Activated CD8-positive, alpha-beta T cell treated with anti-CD3 and anti-CD28 coated beads, Interleukin-2, amount 10 ng/mL, durations not matched to agents 7 days and 5 days (primary cell): Measurements from ENCODE around the gene DGKB. TPM values are rescaled to one million over a fixed set of nuclear protein-coding genes. Genes with fewer than 3 reads are reported as not detected.

Experiments used
- ATAC-seq: fragments of 150-1000 bp; cut with Tn5 transposase; one replicate; pipeline ENCODE4 v1.10.0; 2021; ENCODE audit warnings: moderate library complexity
- CTCF ChIA-PET: fragments of 350-600 bp; sonication (Branson Sonifier 250); formaldehyde crosslinking; loops from one replicate; lab custom pipeline; 2021; ENCODE audit warnings: antibody characterized with exemption; lab: Charles Lee
- POLR2A ChIA-PET: fragments of 350-600 bp; sonication (Branson Sonifier 250); formaldehyde crosslinking; loops from one replicate; lab custom pipeline; 2021; ENCODE audit warnings: antibody characterized with exemption; lab: Charles Lee
- DNase-seq: peaks from one replicate; pipeline ENCODE4 v3.0.0-alpha.2; 2020
- H3K27ac Mint-ChIP-seq: one replicate; pipeline ENCODE4 v1.8.0; 2021; ENCODE audit warnings: mild to moderate bottlenecking, mixed read lengths
- H3K27me3 Mint-ChIP-seq: one replicate; pipeline ENCODE4 v1.8.0; 2021; ENCODE audit warnings: low read depth, mixed read lengths
- H3K36me3 Mint-ChIP-seq: one replicate; pipeline ENCODE4 v1.8.0; 2021; ENCODE audit warnings: low read depth, mixed read lengths
- H3K4me1 Mint-ChIP-seq: one replicate; pipeline ENCODE4 v1.8.0; 2021; ENCODE audit warnings: low read depth, mixed read lengths
- H3K4me3 Mint-ChIP-seq: one replicate; pipeline ENCODE4 v1.8.0; 2021; ENCODE audit warnings: mild to moderate bottlenecking, mixed read lengths
- H3K9me3 Mint-ChIP-seq: one replicate; pipeline ENCODE4 v1.8.0; 2022; ENCODE audit warnings: mixed read lengths; ENCODE audit not compliant: insufficient read depth
- total RNA-seq, 2 experiments: library from RNA; stranded (reverse); gene quantifications; one replicate each; pipeline ENCODE4 v1.2.3, GENCODE V29; 2021

The DGKB gene
- not detected for total RNA-seq

DNA sequence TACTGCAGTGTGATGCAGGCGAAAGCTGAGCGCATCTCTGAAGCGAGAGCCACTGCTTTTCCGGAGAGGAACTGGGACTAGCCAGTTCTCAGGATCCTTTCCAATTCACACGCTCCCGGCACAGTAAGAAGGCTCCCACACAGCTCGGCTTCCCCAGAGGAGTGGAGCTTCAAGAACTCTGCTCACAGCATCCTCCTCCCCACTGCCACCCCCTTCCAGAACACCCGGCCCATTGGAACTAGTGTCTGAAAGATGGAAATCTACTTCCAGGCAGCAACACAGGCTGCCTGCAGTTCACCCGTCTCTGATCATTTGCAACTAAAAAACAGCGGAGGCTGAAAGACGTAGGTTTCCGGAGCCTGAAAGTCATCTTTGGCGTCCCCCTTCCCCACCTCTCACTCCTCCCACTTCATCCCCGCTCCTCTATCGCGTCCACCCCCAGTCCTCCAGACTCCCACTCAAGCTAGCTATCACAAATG, at the start of gene DGKB:
DGKB (minus strand) TSS at position 163 of the 479 bp plus-strand sequence.
- H3K4me1 Mint-ChIP-seq = no peaks in the 10 kb centered on the region
- H3K9me3 Mint-ChIP-seq = peaks cover 5% of the 10 kb centered on the region
- no peak for DNase-seq
- ATAC-seq = no peak
- H3K27me3 Mint-ChIP-seq = no peaks in the 10 kb centered on the region
- POLR2A ChIA-PET = no interaction called here
- CTCF ChIA-PET = no interaction called here
- H3K4me3 Mint-ChIP-seq = no peak within 1 kb of the TSS
- no peak within 1 kb of the TSS for H3K27ac Mint-ChIP-seq
- H3K36me3 Mint-ChIP-seq = no peaks in the 10 kb centered on the region

DNA sequence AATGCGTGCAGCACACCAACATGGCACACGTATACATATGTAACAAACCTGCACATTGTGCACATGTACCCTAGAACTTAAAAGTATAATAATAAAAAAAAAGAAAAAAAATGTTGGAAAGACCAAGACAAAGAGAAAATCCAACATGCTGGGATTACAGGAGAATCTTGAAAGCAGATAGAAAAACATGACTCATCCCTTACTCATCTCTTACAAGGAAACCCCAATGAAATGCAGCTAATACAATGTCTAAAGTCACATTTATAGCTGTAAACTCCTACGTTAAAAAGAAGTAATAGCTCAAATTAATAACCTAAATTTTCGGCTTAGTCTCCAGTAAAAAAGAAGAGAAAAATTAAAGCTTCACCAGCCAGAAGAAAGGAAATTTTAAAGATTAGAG, 47.5 kb upstream of the DGKB start:
- Mint-ChIP-seq H3K27me3 (no peaks in the 10 kb centered on the region), H3K9me3 (peaks cover 5% of the 10 kb centered on the region), H3K36me3 (no peaks in the 10 kb centered on the region), H3K4me3 (no peak overlapping the region), H3K4me1 (no peaks in the 10 kb centered on the region), H3K27ac (no peak overlapping the region)
- no peak for DNase-seq
- ATAC-seq = no peak
- ChIA-PET CTCF (no interaction called here), POLR2A (no interaction called here)

DNA sequence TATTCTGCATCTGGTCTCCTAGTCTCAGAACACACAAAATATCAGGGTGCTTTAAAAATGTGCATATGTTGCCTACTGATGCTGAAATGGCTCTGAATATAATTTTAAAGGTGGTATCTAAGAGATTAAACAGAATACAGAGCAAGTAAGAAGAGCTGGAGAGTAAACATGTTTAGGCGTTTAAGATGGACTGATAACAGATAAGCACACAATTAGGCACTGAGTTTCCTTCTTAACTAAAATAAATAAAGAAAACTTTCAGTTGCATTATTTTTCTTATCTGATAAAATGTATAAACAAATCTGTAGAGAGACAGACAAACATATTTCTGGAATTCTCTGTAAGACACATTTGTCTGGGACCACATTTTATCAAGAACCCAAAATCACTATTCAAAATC, 35.6 kb upstream of the DGKB start:
- no peaks in the 10 kb centered on the region for H3K4me1 Mint-ChIP-seq
- no peaks in the 10 kb centered on the region for H3K27me3 Mint-ChIP-seq
- H3K9me3 Mint-ChIP-seq = peaks cover 9% of the 10 kb centered on the region
- no peak overlapping the region for H3K4me3 Mint-ChIP-seq
- ATAC-seq = no peak
- CTCF ChIA-PET = no interaction called here
- no peak overlapping the region for H3K27ac Mint-ChIP-seq
- no peak for DNase-seq
- no peaks in the 10 kb centered on the region for H3K36me3 Mint-ChIP-seq
- POLR2A ChIA-PET = no interaction called here

DNA sequence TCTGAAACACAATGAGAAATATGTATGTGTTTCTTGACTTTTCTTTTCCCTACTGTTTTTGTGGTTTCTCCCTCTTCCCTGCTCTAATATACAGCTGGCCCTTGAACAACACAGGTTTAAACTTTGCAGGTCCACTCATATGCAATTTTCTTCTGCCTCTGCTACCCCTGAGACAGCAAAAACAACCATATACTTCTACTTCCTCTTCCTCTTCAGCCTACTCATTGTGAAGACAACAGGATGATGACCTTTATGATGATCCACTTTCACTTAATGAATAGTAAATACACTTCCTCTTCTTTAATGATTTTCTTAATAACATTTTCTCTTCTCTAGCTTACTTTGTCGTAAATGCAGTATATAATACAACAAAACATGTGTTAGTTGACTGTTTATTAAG, 35.0 kb upstream of the DGKB start:
- POLR2A ChIA-PET = no interaction called here

DNA sequence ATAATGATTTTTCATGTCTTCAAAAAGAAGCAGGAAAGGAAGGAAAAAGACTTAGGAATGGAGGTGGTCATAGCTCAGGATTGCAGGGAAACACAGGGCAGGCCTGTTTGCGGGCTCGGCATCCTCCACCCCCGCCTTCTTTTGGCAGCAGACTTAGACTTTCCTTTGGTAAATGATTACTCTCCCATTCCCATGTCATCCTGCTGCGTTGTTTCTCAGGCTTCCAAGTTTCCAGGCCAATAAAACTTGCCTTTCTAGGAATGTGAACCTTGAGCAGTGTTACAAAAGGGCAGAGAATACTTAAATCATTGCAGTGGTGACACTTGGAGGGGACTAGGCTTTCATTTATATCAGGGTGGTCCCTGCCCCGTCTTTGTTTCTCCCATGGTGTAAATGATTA, 34.0 kb upstream of the DGKB start:
- ChIA-PET POLR2A (no interaction called here), CTCF (no interaction called here)
- DNase-seq (no peak), ATAC-seq (no peak)
- Mint-ChIP-seq H3K27me3 (no peaks in the 10 kb centered on the region), H3K27ac (no peak overlapping the region), H3K36me3 (no peaks in the 10 kb centered on the region), H3K4me3 (no peak overlapping the region), H3K4me1 (no peaks in the 10 kb centered on the region), H3K9me3 (peaks cover 4% of the 10 kb centered on the region)

More for the DNA sequence above, 35.0 kb upstream of the DGKB start:
- ATAC-seq (no peak), DNase-seq (no peak)
- no peaks in the 10 kb centered on the region for H3K27me3 Mint-ChIP-seq
- no peaks in the 10 kb centered on the region for H3K4me1 Mint-ChIP-seq
- no peak overlapping the region for H3K4me3 Mint-ChIP-seq
- no peaks in the 10 kb centered on the region for H3K36me3 Mint-ChIP-seq
- CTCF ChIA-PET = no interaction called here
- no peak overlapping the region for H3K27ac Mint-ChIP-seq
- peaks cover 6% of the 10 kb centered on the region for H3K9me3 Mint-ChIP-seq

DNA sequence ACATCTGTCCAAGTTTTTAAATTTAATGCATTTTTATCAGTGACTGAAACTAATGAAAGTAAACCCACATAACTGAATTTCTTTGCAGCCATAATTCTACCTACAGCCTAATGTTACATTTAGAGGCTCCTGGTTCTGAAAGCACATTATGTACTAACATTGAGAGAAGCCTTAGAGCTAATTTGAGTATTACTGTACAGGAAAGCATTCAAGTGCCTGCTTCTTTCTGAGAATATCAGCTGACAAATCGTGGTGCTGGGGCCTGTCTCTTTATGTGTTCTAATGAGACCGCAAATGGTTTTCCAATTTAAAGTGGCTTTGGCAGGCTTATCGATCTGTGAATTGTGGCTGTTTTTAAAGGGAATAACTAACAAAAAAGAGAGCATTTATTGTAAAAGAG, 32.3 kb upstream of the DGKB start:
- Mint-ChIP-seq H3K9me3 (peaks cover 4% of the 10 kb centered on the region), H3K27me3 (no peaks in the 10 kb centered on the region), H3K4me3 (no peak overlapping the region), H3K27ac (no peak overlapping the region), H3K4me1 (no peaks in the 10 kb centered on the region), H3K36me3 (no peaks in the 10 kb centered on the region)
- DNase-seq (no peak), ATAC-seq (no peak)
- ChIA-PET CTCF (no interaction called here), POLR2A (no interaction called here)

DNA sequence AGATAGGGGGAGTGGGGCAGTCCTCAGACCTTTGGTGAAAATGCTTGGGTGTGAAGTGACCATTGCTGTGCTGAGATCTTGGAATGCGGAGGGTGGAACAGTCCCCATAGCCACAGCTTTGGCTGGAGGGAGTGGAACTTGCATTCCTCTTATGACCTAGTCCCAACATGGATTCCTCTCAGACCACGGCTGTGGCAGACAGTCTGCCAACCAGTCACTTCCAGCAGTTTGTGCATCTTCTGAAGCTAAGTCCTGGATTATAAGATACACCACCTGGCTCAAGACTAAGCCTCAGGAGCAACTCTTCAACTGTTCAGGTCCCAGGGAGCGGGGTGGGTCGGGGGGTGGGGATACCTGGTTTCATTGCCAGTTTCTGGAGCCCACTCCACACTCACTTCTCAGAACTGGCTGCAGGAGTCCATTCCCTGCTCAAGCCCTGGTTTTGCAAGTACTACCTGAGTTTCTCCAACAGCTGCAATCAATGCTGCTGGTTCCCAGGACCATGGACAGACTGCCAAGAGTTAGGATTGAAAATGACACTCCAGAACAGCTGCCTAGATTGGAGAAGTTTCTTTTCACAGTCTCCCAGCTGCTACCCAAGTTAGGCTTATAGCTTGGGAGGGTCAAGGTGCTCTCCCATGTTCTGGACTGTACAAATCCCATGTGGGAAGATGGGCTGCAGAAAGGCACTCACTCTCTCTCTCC, 29.1 kb upstream of the DGKB start:
- H3K36me3 Mint-ChIP-seq = no peaks in the 10 kb centered on the region
- H3K4me1 Mint-ChIP-seq = no peaks in the 10 kb centered on the region
- H3K27ac Mint-ChIP-seq = no peak overlapping the region
- ATAC-seq = no peak
- no peak for DNase-seq
- peaks cover 4% of the 10 kb centered on the region for H3K9me3 Mint-ChIP-seq
- H3K27me3 Mint-ChIP-seq = no peaks in the 10 kb centered on the region
- H3K4me3 Mint-ChIP-seq = no peak overlapping the region
- POLR2A ChIA-PET = no interaction called here
- CTCF ChIA-PET = no interaction called here

DNA sequence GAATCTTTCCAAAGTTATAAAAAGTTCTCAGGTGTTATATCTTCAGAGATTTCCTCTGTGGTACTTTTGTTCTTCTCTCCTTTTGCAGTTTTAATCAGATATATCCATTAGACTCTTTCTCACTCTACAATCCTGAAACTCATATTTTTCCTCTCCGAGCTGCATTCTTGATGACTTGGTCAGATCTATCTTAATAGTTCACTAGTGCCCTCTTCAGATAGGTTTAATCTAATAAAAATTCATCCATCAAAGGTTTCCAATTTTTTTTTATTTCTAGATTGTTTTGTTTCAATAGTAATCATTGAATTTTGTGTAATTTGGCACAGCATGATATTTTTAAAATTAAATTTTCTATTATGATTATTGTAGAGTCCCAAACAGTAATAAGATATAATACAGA, 21.8 kb upstream of the DGKB start:
- DNase-seq (no peak), ATAC-seq (no peak)
- no peaks in the 10 kb centered on the region for H3K9me3 Mint-ChIP-seq
- POLR2A ChIA-PET = no interaction called here
- no peak overlapping the region for H3K4me3 Mint-ChIP-seq
- H3K27ac Mint-ChIP-seq = no peak overlapping the region
- H3K4me1 Mint-ChIP-seq = no peaks in the 10 kb centered on the region
- H3K36me3 Mint-ChIP-seq = no peaks in the 10 kb centered on the region
- H3K27me3 Mint-ChIP-seq = no peaks in the 10 kb centered on the region
- CTCF ChIA-PET = no interaction called here

DNA sequence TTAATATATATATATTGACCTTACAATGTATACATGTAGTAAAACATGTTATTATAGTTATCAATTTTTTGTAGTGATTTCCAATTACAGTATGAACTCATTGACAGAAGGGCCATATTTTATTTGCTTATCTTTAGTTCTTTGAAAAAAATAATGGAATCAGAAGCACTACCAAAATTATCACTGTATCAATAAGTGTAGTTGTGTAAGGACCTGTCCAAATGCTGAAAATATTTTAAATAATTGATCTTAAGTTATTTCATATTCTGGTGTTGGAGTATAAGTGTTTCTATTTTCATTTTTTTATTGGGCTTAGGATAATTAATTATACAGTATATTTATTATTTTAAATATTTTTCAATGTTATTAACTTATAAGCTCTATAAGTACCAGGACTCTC, 8.5 kb upstream of the DGKB start:
- no peaks in the 10 kb centered on the region for H3K27me3 Mint-ChIP-seq
- no peak for DNase-seq
- POLR2A ChIA-PET = no interaction called here
- H3K4me3 Mint-ChIP-seq = no peak overlapping the region
- CTCF ChIA-PET = no interaction called here
- ATAC-seq = no peak
- no peaks in the 10 kb centered on the region for H3K36me3 Mint-ChIP-seq
- no peaks in the 10 kb centered on the region for H3K4me1 Mint-ChIP-seq
- no peaks in the 10 kb centered on the region for H3K9me3 Mint-ChIP-seq
- H3K27ac Mint-ChIP-seq = no peak overlapping the region

DNA sequence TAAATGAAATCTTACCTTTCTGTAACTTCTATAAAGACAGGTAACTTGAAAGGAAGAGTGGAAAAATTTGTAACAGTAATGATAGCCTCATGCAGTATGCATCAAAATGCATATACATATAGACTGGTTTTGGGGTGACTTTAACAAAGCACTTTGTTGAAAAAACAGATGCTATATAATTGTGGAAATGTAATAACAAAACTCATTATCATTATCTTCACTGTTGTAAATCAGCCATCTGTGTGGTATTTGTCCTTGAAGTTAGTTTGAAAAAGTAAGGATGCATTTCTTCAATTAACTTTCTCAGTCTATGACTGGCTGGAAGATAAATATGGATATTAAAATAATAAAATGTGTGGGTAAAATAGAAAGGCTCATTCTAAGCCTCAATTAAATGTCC, 6.1 kb upstream of the DGKB start:
- POLR2A ChIA-PET = no interaction called here

DNA sequence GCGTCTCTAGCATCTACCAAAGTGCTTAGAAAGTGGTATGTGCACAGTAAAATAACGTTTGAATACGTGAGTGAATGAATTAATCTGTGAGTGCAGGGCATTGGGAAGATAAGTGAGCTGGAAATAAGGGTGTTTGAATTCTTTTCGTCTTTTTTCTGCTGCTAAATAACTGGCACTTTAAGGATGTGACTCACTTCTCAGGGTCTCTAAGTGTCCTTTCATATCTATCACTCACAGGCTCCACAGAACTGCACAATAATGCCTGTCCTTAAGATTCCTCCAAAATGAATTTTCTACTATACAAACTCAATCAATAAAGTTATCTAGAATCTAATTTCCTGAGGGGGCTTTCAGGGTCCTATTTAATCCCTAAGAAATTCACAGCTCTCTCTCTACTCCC, 3.2 kb upstream of the DGKB start:
- POLR2A ChIA-PET = no interaction called here

More for the DNA sequence above, 6.1 kb upstream of the DGKB start:
- no peaks in the 10 kb centered on the region for H3K36me3 Mint-ChIP-seq
- ATAC-seq = no peak
- no peak overlapping the region for H3K27ac Mint-ChIP-seq
- H3K9me3 Mint-ChIP-seq = peaks cover 5% of the 10 kb centered on the region
- CTCF ChIA-PET = no interaction called here
- H3K27me3 Mint-ChIP-seq = no peaks in the 10 kb centered on the region
- no peaks in the 10 kb centered on the region for H3K4me1 Mint-ChIP-seq
- DNase-seq = no peak
- no peak overlapping the region for H3K4me3 Mint-ChIP-seq

DNA sequence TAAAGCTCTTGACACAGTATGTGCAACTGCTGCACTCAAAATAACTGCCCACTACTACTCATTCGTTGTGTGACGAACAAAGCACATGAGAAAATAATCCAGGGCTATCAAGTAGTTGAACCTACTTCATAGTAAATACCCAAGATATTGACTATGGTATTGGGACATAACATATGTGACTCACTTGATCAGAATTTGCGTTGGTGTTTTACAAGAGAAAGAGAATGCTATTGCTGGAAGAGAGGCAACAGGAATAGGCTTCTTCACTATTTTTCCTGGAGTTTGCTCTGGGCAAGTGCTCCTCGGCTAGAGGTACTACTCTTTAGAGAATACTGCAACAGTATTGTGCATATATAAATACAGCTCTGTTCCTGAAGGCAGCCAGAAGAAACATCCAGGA, 2.5 kb downstream of the DGKB start:
- ATAC-seq (no peak), DNase-seq (no peak)
- ChIA-PET POLR2A (no interaction called here), CTCF (no interaction called here)
- H3K27me3 Mint-ChIP-seq = no peaks in the 10 kb centered on the region
- H3K36me3 Mint-ChIP-seq = no peaks in the 10 kb centered on the region
- H3K4me1 Mint-ChIP-seq = no peaks in the 10 kb centered on the region
- H3K27ac Mint-ChIP-seq = no peak overlapping the region
- no peaks in the 10 kb centered on the region for H3K9me3 Mint-ChIP-seq
- no peak overlapping the region for H3K4me3 Mint-ChIP-seq

More for the DNA sequence above, 3.2 kb upstream of the DGKB start:
- Mint-ChIP-seq H3K27me3 (no peaks in the 10 kb centered on the region), H3K9me3 (peaks cover 5% of the 10 kb centered on the region), H3K4me1 (no peaks in the 10 kb centered on the region), H3K4me3 (no peak overlapping the region), H3K36me3 (no peaks in the 10 kb centered on the region), H3K27ac (no peak overlapping the region)
- CTCF ChIA-PET = no interaction called here
- DNase-seq (no peak), ATAC-seq (no peak)

DNA sequence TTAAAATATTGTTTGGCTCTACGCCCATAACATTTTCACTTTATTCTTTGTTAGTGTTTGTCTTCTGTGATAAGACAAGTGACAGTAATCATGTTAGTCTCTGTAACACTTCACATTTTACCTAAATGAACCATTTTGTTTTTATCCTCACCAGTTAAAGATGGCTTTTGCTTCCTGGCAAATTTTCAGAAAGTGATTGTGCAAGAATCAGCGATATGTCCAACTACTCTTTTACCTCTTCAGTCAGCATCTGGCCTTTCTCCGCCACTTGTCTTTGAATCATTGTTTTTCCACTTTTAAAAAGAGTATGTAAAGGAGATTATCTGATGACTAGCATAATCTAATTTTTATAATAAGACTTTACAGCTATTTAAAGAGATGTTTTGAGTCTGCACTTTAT, 3.5 kb downstream of the DGKB start:
- Mint-ChIP-seq H3K27me3 (no peaks in the 10 kb centered on the region), H3K36me3 (no peaks in the 10 kb centered on the region), H3K27ac (no peak overlapping the region), H3K9me3 (no peaks in the 10 kb centered on the region), H3K4me3 (no peak overlapping the region), H3K4me1 (no peaks in the 10 kb centered on the region)
- ChIA-PET CTCF (no interaction called here), POLR2A (no interaction called here)
- DNase-seq = no peak
- no peak for ATAC-seq
